ENCODE measurements around the gene EOLA2.

DNA sequence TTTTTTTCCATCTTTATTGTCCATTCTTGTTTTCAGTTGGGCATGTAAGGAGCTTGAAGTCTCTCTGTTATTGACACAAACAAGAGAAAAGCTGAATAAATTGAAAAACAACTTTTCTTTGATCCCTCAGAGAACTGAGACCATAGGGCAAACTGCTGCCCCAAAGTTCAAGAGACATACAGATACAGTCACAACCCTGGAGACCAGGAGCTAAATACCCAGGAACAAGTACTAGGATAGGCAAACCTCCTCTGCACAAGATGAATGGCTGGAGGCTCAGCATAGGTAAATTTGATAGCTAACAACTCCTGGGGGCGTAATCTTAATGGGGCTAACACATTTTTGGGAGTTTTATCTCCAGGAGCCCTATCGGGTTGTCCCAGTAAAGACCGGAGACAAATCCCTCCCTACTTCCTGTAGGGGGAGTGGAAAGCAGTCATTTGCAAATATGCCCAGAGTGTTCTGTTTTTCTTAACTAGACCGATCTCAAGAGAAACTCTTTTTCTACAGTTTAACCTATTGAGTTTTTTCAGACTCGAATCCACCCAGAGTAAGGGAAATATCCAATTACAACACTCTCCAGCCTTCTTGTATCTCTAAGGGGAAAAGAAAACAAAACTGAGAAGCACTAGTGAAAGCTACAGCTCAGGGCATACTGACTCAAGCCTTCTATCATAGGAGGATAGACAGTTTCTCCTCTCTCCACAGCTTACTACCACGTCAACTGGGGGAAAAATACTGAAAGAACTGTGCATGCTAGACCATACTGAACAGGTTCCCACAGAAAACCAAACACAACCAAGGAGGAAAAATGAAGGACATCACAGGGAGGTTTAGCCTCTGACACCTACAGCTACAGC is 34.2 kb downstream of the EOLA2 start:
- TF ChIP-seq ARNTL (CRISPR knock-in tag; IDR thresholded peaks at IDR 0.05; ENCODE audit: borderline replicate concordance, low read depth), result no peak
- TF ChIP-seq, protein P1, sequence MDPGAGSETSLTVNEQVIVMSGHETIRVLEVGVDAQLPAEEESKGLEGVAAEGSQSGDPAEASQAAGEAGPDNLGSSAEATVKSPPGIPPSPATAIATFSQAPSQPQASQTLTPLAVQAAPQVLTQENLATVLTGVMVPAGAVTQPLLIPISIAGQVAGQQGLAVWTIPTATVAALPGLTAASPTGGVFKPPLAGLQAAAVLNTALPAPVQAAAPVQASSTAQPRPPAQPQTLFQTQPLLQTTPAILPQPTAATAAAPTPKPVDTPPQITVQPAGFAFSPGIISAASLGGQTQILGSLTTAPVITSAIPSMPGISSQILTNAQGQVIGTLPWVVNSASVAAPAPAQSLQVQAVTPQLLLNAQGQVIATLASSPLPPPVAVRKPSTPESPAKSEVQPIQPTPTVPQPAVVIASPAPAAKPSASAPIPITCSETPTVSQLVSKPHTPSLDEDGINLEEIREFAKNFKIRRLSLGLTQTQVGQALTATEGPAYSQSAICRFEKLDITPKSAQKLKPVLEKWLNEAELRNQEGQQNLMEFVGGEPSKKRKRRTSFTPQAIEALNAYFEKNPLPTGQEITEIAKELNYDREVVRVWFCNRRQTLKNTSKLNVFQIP (CRISPR knock-in tag; IDR thresholded peaks at IDR 0.05; ENCODE audit: borderline replicate concordance, low read depth), result no peak
- TF ChIP-seq, protein P2, sequence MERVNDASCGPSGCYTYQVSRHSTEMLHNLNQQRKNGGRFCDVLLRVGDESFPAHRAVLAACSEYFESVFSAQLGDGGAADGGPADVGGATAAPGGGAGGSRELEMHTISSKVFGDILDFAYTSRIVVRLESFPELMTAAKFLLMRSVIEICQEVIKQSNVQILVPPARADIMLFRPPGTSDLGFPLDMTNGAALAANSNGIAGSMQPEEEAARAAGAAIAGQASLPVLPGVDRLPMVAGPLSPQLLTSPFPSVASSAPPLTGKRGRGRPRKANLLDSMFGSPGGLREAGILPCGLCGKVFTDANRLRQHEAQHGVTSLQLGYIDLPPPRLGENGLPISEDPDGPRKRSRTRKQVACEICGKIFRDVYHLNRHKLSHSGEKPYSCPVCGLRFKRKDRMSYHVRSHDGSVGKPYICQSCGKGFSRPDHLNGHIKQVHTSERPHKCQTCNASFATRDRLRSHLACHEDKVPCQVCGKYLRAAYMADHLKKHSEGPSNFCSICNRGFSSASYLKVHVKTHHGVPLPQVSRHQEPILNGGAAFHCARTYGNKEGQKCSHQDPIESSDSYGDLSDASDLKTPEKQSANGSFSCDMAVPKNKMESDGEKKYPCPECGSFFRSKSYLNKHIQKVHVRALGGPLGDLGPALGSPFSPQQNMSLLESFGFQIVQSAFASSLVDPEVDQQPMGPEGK (CRISPR knock-in tag; IDR thresholded peaks at IDR 0.05; ENCODE audit: borderline replicate concordance), result no peak

Measured in SK-N-SH treated with all-trans-retinoic acid at 6 μM for 48 hours (cell line).